Eye (tissue), 1 donor: ENCODE data around the gene ZC3H4.
"Not testable (repeated sequence)": the region's sequence is repeated elsewhere in the genome, so short reads cannot be mapped to it uniquely, and the experiment has no call there.

Experiments used
- DNase-seq: peaks from one replicate; pipeline ENCODE4 v3.0.0-alpha.2; 2015

Gene ZC3H4

DNA sequence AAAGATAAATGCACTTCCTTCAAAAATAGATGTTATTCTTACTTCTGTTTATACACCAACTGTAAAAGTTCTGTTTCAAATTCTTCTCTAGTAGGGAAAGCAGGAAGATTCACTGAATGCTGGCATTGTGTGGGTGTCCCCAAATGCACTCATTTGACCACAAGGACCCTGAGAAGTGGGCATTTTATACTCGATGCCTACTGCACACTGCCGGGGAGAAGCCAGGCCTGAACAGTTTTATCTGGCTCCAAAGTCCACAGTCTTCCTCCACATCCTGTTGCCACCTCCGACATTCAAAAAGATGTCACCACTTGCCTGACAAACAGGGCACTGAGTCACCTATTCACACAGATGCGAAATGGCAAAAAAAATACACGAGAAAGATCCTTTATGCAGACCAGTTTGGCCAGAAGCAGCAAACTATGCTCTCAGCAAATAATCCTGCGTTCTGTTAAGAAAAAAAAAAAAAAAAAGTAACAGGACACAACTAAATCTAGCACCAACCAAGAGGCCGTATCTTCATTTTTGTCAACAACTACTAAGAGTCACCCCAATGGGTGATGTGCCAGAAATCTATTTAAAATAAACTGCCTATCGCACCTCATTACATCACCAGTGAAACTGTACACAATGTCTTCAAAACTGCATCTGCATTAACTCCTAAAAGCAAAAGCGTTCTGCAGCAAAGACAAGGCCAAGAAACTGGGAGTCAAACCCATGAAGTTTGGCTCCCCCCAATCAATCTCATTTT lies 6.2 kb downstream of the ZC3H4 start:
- no peak for DNase-seq

DNA sequence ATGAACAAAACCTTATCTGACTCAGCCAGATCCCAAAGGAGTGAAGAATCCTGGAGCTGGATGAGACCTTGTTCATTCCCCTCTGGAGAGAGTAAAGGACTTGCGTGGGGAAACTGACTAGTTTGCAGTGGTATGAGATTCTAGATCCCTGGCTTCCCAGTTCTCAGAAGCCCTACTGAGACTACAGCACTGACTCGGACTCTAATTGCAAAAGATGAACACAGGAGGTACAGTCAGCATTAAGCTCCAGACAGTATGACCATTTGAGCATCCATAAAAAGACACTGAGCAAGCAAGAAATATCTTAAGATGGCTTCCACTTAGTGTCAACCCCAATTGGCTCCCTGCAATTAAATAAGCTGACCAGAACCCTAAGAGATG lies 6.8 kb downstream of the ZC3H4 start:
- no peak for DNase-seq

DNA sequence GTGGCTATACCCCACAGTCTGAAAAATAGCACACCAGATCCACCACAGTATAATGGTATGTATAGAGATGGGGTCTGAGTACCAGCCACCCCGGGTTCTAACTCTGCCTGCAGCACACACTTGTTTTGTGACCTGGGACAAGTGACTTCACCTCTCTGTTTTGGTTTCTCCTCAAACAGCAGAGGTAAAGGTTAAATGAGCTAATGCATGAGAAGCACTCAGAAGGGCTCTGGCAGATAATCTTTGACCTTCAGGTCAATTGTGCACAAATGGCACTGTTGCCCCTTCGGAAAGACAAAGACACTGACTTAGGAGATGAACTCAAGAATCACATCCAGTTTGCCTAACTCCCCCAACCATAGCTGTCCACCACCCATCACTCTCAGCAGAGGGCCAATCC lies 7.7 kb downstream of the ZC3H4 start:
- no peak for DNase-seq

DNA sequence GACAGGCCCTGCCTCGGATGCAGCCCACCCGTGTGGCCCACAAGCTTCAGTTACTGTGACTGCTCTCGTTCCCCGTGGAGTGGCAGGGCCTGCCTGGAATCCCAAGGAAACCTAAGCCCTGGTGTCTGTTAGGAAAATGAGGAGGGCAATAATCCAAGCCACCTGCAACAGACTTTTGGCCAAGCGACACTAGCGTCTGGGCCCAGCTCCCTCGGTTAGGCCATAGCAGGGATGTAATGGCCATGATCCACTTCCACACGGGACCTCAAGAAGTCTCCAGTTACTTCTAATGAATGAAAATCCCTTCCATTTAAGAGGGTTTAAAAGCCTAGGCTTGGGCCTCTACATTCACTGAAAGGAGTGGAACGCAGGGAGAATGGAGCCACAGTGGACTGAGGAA lies 8.9 kb downstream of the ZC3H4 start:
- DNase-seq = no peak

DNA sequence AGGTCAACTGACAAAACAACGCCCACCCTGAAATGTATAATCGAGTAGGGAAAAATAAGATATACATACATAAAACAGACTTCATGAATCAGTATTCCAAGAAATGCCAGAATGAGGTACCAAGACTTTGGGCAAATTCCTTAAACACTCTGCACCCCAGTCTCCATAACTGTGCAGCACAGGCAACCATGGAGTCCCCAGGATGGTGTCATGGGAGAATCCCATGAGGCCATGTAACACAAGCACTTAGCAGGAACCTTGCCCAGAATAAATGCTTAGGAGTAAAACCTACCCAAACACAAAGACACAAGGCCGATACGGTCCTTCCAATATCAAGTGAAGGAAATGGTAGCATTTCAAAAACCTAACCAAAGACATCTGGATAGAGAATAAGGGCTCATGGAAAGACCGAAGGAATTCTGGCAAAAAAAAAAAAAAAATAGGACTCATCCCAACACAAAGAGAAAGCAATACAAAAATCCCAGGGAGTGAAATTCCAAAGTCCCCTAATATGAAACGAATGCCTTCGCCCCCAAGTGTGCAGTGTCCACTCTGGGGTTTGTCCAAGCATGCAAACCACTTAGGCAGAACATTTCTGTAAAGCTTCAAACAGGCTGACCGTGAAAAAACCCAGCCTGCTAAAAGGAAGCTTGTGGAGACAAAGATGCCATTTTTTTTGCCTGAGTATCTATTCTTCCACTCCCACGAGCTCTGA lies 11.1 kb downstream of the ZC3H4 start:
- DNase-seq = peak; percentile 62

DNA sequence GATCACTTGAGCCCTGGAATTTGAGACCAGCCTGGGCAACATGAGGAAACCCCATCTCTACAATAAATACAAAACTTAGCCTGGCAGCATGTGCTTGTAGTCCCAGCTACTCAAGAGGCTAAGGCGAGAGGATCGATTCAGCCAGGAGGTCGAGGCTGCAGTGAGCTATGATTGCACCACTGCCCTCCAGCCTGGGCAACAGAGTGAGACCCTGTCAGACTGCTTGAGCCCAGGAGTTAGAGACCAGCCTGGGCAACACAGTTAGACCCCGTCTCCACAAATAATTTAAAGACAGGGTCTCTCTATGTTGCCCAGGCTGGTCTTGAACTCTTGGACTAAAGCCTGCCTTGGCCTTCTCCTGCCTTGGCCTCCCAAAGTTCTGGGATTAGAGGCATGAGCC lies 12.5 kb downstream of the ZC3H4 start:
- DNase-seq = not testable (repeated sequence)

DNA sequence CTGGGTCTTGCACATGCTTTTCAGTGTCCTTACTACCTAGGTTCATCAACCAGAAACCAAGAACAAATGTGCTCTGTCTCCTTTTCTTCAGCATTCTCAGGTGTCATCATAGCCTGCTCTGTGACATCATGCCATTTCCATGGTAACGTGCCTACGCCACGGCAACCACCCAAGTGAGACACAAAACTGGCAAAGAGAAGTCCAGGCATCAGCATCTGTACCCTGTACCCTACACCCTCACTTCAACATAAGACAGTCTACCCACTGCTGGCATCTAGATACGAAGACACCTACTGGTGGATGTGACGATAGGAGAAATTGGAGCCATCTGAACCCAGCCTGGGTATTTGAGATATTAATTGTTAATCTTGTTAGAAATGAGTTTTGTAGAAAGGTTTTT lies 13.3 kb downstream of the ZC3H4 start:
- DNase-seq = no peak

DNA sequence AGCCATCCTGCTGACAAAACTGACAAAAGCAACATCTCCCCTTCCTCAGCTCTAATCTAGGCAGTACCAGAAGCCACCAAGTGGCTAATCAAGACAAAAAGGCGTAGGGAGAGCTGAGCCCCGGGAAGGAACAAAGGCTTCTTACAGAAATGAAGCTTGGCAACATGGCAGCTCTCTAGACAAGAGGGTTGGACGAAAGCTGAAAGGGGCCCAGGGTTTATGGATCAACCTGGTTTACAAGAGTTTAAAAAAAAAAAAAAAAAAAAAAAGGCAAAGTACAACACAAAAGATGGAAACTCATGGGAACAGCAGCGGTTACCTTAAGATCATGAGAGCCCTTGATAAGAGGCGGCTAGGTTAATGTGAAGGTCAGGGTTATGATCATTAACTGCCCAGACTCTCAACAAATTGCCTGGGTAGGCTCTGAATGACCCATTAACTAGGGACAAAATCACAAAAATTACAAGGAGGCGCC lies 14.0 kb downstream of the ZC3H4 start:
- DNase-seq = no peak

DNA sequence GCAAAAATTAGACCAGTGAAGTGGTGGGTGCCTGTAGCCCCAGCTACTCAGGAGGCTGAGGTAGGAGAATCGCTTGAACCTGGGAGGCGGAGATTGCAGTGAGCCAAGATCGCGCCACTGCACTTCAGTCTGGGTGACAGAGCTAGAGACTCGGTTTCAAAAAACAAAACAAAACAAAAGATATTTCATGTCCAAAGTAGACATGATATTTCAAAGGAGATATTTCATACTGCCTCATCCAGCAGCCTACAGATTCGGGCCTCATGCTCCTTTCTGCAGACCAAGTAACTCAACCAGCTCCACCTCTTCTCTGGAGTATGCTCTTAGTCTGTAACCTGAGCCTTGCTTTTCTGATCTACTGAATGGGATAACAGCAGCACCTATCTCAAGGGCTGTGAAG lies 15.0 kb downstream of the ZC3H4 start:
- DNase-seq = no peak

DNA sequence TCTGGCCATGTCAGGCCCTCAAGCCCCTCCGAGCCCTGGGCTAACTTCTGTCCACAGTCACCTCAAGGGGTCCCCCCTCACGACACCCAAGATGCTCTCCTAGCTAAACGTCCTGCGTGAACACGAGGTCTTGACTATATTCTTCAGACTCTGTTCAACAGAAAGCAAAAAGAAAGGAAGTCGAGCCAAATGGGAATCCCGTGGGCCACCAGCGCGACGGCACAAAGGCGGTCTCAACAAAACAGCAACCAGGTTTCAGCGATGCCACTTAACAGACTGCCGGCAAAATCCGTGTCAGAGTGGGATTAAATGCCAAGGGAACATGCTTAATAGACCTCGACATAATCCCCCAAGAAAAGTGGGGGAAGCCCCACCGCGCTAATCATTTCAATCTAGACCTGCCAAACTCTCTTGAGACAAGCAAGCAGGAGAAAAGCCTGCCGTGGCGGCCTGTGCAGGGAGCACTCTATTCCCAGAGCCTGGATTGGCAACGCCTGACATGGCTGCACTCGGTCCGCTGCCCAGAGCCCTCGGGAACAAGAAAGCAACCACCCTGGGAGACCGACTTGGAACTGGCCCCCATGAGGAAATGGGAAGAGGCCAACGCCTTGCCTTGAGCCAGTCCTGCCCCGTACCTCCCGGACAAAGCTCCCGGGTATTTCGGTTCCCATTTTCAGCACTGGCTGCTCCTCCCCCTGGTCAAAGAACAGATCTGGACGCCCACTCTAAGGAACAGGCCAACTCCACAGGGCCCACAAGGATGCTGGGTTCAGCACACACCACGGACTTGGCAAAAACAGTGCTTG lies 16.0 kb downstream of the ZC3H4 start:
- peak; percentile 71 for DNase-seq

DNA sequence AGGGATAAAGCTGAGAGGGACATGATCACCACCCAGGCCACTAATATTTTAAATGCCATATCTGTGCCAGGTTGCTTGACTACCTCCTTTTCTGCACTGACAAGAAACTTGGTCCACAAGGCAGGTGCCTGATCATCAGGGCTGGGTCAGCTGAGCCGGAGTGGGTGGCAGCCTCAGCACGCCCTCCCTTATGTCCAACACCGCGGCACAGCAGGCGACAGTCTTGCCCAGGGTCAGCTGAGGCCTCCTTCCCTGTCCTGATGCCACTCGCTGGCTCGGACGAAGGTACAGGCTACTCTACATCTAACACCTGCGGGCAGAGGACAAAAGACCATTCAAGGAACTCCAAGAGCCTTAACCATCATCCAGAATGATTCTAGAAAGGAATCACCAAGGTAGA lies 16.9 kb downstream of the ZC3H4 start:
- no peak for DNase-seq

DNA sequence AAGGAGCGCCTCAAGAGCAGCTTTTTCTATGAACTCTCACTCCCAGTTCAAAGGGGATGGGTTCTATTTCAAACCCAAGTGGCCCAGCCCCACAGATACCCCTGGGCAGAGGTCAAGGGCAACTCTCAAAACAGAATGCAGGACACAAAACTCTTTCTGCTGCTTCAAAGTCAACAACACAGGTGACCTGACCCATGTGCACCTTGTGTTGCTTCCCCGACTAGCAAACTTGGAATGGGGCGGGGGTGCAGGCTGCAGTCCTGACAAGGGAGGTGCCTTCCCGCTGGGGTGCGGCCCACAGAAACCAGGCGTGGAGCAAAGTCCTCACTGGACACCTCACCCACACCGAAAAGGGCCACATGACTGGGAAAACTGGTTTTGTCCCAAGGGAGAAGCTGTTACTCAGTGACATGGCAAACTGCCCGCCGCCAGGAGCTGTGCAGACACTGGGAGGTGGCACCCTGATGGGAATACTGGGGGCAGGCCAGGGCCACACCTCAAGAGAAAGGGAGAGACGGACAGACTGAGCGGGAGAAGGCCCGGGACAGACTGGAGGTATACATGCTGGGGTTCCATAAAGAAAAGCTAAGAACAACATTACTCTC lies 17.4 kb downstream of the ZC3H4 start:
- DNase-seq = no peak

DNA sequence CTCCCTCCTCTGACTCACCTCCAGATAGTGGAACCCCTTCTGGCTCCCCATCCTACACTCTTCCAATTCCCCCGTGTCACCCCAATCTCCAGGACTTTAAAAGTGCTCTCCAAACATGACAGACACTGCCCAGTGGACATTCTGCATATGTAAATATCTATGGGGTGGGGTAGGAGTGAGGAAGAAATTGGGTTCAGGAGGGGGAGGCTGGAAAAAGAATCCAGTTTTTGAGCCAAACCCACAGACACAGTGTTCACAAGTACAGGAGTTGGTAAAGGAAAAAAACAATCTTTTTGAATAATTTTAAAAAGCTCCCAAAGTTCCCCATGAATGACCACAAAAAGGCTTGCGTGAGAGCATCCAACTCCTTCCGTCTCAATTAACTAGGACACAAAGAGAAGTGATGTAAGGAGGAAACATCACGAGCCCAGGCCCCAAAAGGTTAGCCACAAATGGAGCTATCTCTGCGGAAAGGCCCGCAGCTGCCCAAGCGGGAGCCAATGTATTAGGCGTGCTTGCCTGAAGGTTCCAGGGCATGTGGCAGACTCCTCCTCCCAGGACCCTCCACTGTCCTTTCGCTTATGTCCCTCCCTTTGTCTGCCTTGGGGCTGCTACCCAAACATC lies 18.0 kb downstream of the ZC3H4 start:
- peak; percentile 55 for DNase-seq

DNA sequence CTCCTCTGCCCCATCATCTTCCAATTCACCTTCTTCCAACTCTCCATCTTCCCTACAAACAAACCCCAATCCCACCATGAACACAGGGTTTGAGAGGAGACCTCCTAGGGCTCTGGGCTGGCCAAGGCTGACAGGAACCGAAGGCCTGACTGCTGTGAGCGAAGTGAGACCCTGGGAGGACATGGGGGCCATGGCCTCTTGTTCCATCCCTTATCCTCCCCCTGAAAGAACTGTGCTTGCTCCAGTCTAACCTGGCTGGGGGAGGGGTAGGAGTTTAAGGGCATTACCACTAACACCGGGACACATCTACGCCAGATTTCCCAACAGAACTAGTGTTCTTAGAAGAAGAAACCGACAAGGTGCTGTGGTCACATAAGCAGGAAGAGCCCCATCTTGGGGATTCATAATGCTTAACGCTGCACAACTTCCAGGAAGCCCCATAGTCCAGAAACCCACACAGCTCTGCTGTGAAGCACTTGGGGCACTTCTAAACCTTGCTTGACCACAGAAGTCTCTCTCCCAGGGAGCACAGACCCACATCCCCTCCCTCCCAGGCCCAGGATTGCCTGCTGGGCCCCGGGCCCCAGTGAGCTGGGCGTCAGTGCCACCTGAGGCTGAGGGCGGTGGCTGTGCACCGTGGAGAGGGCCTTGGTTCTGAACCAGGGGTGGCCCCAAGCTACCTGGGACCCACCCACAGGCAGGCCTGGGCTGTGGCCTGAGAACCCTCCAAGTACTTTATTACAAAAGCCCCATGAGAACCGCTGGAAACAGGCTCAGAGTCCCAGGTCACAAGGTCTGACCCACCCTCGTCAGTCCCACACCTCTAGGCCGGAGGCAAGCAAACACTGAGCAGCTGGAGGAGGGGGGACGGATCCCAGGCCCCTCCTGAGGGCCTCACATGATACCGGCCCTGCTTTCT lies 18.8 kb downstream of the ZC3H4 start:
- no peak for DNase-seq

DNA sequence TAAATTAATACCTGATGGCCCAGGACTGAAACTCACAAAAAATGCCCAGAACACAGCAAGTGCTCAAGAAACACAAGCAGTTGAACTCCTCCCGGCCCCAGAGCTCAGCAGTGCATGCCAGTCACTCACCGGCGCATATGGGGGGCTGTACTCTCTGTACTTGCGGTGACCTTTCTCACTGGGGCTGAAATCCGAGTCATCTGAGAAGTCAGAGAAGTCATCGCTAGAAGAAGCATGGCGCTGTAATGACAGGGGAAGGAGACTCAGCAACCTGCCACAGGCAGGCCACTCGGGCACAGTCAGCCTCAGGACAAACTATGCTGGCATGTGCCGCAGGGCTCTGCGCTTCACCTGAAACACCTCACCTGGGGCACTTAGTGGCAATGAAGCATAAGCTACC lies 19.7 kb downstream of the ZC3H4 start:
- DNase-seq = no peak

DNA sequence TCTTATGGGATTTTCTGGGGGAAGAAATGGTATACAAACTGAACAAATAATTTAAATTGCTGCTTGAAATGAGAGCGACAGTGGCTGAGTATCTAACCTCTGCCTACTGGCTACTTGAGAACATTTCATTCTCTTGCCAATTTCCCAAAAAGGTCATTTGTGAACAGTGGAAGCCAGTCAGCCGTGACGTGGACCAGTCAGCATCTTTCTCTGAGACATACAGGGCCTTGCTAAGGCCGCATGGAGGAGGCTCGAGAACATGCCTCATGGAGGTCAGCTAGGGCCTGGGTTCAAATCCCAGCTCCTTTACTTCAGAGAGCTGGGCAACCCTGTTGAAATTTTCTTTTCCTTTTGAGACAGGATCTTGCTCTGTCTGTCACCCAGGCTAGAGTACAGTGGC lies 20.3 kb downstream of the ZC3H4 start:
- DNase-seq = no peak

DNA sequence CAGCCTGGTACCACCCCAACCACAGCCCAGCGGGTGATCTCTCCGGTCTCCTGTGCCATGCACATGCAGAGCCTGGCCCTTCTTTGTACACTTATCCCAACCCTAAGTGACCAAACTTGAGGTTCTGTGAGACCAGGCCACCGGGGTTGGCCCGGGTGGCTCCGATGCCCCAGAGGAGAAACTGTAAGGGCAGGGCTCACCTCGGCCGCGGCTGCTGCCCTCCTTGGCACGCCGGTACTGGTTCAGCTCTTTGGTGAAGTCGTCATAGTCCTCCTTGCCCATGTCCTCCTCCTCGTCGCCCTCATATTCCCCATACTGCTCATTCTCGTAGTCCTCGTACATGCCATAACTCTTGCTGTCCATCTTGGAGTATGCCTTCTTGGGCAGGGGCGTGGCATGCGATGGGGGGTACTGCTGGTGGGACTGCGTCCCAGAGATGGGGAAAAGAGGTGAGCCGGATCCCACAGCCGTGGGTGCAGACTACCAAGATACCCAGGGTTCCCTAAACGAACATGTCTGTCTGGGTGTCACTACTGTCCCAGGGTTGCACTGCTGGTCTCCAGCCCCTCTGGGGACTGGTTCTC lies 23.7 kb downstream of the ZC3H4 start:
- DNase-seq = no peak

DNA sequence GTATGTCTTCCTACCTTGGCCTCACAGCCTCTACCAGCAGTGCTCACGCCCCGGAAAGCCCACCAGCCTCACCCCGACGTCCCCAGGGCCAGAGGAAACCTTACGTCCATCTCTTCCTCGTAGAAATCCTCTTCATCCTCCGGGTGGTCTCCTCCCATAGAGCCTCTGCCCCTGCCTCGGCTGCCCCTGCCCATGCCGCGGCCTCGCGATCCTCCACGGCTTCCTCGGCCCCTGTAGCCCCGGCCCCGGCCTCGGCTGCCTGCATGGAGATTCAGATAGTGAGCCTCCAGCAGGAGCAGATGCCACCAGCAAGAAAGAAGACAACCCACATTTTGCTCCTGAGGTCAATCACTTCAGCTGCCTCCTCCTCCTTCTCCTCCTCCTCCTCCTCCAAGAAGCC lies 27.3 kb downstream of the ZC3H4 start:
- DNase-seq = no peak

DNA sequence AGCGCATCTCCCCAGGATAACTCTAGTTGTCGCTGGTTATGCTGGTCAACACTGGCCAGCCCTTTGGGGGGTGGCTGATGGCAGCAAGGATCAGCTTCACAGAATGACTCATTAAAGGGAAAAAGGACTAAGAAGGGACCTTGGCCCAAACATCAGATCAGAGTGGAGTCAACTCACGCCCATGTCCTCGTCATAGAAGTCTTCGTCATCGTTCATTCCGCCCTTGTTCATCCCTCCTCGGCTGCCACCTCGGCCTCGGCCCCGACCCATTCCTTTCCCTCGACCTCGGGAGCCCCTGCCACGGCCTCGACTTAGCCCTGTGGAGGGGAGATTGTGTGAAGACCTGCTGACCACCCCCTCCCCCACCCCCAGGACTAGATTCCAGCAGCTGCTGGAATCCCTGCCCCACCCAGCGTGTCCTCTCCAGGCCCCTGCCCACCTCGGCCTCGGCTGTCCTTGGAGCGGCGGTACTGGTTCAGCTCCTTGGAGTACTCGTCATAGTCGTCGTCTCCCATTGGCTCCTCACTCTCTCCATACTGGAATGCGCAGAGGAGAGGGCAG lies 28.6 kb downstream of the ZC3H4 start:
- DNase-seq = no peak

DNA sequence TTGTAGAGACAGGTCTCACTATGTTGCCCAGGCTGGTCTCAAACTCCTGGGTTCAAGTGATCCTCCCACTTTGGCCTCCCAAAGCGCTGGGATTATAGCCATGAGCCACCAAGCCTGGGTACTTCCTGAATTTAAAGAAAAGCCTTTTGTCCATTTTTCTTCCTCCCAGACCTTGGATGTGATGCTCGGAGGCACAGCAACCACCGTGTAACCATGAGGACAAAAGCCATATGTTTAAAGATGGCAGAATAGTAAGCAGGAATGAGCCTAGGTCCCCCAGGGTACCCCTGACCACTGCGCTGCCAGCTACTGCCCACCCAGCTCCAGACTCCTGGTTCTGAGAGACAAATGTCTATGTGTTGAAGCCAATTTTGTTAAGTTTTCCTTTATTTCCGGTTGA lies 31.1 kb downstream of the ZC3H4 start:
- no peak for DNase-seq

DNA sequence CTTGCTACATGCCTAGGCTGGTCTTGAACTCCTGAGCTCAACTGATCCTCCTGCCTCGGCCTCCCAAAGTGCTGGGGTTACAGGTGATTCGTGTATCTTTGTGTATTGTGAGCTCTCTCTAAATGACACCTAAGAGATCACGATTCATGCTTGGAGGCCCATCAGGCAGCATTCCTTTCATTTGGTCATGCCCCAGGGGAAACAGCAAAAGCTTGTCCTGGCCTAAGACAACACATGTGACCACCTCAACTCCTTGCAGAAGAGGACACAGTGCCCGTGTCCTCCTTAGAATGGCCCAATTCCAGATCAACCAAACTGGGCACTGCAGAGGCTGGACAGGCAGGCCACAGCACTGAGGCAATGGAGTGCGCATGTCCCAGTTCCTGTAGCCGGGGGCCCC lies 32.5 kb downstream of the ZC3H4 start:
- no peak for DNase-seq
